COLO829 (cell line): ENCODE data around the gene HIVEP3.

ENCODE experiments used
- DNase-seq: peaks from one replicate; pipeline ENCODE4 v3.0.0; 2012; ENCODE audit warnings: low spot score

Gene HIVEP3

DNA sequence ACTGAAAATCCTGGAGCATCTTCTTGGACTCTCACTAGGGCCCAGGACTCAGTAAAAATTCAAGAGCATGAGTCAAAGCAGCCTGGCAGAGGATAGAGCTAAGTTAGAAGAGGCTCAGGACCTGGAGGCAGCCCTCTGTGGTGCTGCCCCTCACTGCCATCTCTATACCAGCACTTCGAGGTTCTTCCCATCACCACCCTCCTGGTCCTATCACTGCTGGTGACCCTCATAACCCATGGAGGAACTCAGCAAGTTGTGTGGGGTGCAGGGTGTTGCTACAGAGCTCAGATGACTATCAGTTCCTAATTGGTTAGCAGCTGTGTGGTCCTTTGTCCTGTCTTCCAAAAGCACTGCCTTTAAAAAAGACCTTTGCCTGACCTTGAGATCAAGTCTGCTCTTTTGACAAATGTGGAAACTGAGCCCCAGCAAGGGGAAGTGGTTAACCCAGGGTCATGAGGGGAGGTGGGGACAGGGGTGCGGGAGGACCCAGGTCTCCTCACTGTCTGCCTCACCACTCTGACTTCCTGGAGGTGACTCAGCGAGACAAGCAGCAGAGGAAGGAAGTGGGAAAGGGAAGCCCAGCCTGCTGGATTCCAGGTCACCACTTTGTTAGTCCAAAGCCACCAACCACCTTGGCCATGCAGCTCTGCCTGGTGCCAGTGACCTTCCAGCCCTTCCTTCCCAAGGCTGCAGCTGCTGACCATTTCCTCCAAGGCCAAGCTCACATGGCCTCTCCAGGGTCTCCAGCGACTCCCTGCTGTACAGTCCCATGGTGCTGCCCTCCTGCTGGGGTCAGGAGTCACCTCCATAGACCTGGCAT, 234.8 kb downstream of the HIVEP3 start:
- no peak for DNase-seq

DNA sequence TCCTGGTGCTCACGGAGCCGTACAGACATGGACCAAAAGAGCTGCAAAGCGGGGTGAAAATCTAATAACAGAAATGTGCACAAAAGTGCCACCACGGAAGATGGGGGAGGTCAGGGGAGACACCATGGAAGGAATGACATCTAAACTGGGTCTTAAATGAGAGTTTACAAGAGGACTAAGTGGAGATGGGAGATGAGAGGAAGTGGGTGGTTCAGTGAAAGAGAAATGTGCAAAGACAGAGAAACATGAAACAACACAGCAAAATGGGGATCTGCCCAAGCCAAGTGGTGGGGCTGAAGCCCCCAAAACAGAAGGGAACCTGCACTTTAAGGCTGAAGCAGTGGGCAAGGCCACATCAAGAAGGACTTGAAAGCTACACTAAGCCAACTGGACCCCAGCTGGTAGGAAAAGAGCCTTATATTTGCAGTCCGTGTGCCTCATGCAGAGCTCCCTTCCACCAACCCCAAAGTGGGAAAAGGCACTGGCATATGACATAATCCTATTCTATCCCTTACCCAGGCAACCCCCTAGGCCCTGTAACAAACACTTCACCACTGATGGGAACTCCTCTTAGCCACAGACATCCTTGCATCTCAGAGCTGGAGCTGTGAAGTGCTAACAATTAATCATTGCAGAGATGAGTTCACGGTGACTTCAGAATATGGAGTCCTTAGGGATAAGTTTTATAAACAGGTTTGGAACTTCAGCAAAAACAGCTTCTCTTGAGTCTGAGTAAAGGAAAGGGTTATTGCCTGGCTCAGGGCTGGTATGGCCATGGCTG, 235.7 kb downstream of the HIVEP3 start:
- DNase-seq, result no peak

DNA sequence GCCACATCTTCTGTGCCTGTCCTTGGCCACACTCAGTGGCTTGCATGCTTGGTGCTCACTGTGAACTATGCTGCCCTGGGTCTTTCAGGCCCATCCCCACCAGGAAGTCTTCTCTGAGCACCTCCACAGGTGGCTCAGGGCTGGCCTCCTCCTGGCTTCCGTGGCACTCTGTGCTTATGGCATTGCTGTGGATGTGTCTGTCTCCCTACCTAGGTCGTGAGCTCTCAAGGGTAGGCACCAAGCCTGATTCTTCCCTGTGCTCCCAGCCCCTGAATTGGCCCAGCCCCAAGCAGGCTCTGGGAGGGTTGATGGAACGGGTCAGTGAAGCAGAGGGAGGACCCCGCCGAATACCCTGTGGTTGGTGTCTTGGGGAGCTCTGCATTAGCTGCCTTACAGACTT, 236.6 kb downstream of the HIVEP3 start:
- no peak for DNase-seq

DNA sequence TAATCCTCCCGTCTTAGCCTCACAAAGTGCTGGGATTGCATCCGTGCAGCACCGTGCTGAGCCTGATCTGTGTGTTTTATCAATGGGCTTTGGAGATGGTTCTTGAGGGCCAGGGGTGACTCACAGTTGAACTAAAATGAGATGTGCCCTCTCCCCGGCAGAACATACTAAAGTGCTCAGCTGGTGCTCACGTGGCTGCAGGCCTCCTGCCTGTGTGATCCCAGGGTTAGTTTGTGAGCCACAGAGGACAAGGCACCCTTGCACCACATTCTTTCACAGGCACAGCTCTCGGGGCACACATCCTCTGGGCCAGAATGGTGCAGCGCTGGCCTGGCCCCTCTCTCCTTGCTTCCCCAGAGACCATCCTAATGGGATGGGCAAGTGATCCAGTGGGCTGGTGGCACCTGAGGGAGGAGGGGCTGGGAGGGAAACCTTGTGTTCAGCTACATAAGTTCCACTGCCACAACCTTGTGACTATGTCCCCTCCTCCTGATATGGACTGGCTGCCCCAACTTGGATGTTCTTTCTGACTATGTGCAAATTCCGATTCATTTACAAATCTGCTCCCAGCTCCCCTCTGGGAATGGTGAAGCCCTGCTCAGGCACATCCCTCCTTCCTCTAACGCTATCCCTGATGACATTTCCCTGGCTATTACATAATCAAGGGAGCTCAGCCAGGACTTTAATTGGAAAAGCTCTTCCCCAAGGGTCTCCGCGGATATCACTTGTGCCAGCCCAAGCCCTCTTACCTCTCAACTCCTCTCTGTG, 237.2 kb downstream of the HIVEP3 start:
- no peak for DNase-seq

DNA sequence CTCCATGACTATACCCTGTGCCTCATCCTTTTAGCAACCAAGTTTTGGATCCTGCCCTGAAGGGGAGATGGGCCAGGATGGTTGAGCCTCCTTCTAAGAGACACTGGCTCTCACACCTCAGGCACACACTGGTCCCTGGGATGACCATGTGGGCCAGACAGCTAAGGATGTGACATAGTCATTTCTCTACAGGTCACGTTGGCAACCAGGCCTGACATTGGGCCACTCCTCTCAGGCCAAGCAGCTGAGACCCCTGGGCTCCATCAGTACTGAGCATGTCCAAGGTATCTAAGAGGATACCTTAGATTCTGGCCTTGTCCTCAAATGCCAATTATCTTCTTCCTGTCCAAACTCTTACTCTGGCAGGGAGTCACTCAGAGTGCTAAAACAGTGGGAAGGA, 238.7 kb downstream of the HIVEP3 start:
- DNase-seq, result no peak

DNA sequence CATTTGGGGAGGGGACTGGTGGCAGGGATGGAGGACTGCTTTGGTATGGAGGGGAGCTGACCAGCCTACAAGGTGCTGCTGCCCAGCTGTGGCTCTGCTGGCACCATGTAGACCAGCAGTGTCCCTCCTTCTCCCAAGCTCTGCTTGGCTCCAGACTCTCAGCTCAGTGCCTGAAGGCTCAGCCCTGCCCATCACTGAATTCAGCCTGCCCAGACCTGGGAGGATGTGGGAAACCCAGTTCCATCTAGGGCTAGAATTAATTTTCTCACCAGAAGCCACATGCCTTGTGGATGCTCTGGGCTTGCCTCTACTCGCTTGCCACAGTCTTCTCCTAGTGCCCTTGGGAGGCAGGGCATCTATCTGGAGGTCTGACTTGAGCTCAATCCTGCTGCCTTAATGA, 239.2 kb downstream of the HIVEP3 start:
- DNase-seq, result no peak

DNA sequence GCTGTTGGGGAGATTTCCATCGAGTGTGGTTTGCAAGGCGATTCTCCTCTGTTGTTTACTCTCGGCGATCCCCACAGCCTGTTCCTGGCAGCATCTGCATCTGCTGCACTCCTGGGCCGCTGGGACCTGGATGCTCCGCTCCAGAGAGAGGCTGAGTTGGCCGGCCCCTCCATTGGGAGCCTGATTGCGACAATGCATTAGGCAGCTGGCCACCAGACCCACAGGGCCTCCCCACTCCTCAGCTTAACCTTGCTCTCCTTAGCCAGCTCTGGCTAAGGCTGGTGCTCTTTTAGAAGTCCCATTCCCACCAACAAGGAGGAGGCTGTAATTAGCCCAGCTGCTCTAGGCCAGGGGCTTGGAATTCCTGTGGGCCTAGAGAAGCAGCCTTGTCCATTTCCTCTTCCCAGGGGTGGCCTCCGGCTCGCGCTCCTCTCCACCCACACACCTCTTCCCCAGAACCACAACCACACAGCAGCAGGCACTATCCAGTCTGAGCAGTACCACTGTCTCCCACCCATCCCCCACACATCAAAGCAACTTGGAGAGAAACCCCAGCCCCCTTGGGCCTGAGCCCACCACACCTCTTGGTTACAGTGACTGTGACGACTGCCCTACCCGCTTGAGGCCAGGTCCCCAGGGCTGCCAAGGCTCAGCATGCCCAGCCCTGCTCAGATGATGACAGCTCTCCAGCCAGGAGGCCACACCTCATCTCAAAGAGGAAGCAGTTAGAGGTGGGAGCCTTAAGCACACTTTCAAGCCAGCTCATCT, 240.4 kb downstream of the HIVEP3 start:
- DNase-seq, result no peak

DNA sequence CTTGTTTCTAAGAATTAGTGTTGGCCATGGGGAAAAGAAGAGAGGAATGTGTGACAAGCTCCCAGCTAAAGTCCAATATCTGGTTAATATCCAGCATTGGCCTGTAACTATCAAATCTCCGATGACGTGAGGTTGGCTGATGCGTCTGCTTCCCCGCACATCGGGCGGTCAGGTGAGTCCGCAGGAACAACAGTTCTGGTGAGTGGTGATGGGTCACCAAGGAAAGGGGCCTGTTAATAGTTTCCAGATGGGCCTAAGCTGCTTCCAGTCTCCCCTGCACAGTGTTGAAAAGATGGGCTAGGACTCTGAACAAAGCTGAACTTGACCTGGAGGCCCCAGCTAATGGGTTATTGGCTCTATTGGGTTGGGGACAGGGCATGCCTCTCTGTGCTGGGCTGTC, 241.1 kb downstream of the HIVEP3 start:
- DNase-seq, result no peak

DNA sequence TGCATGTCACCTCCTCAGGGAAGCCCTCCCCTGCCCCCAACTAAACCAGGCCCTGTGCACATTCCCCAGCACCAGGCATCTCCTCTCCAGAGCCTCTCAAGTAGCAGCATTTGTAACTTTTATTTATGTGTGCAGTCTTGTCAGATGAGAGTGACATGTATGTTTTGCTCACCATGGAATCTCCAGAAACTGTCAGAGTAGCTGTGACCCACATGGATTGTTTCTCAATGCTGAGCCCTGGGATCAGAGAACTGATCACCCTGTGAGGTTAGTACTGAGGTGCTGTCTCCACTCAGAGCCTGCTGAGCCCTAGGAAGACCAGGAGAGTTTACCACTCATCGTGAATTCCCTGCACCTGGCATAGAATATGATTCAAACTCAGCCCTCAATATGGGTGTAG, 243.3 kb downstream of the HIVEP3 start:
- DNase-seq, result no peak

DNA sequence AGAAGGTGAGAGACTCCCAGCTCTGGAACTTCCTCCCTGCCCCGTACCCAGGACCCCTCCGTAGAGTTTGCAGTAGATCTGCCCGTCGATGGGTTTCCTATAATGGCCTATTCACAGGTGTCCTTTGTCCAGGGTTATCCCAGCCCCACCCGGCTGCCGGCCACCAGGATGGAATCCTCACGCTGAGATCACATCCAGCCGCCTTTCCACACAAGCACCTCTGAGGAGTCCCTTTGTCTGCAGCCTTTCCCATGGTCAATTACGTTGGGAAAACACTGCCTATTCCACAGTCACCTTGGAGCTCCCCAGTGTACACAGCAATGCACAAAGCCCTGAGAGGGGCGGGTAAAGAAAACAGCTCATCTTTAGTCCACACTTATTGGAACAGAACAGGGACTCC, 244.2 kb downstream of the HIVEP3 start:
- no peak for DNase-seq

DNA sequence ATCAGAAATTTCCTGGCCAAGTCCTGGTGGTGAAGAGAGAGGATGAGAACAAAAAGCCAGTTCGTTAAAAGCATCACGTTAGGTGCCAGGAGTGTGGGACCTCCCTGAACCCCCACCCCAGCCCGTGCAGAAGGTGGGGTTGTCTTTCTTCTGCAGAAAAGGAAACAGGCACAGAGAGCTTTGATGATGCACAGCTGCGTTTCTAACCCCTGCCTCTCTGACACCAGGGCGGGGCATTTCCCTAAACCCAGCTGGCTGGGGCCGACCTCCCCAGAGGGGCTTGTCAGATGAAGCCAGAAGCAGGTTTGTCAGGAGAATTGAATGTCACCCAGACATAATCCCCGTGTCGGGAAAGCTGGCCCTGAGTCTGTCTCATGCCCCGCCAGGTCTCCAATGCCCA, 244.9 kb downstream of the HIVEP3 start:
- no peak for DNase-seq

DNA sequence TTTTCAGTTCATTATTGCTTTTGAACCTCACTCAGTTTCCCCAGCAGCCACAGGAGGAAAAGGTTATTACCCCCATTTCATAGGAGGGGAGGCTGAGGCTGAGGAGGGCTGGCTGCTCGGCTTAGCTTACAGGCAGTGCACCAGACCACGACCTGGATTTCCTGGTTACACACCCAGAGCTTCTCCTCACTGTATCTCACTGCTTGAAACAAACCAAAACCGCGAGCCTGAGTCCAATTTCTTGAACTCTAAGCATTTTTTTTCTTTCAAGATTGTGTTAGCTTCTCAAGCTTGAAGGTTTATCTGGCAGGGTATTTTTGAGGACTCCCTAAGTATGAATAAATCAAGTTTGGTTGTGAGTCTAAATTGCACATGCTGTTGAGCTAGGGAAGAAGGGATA, 245.3 kb downstream of the HIVEP3 start:
- DNase-seq, result no peak

DNA sequence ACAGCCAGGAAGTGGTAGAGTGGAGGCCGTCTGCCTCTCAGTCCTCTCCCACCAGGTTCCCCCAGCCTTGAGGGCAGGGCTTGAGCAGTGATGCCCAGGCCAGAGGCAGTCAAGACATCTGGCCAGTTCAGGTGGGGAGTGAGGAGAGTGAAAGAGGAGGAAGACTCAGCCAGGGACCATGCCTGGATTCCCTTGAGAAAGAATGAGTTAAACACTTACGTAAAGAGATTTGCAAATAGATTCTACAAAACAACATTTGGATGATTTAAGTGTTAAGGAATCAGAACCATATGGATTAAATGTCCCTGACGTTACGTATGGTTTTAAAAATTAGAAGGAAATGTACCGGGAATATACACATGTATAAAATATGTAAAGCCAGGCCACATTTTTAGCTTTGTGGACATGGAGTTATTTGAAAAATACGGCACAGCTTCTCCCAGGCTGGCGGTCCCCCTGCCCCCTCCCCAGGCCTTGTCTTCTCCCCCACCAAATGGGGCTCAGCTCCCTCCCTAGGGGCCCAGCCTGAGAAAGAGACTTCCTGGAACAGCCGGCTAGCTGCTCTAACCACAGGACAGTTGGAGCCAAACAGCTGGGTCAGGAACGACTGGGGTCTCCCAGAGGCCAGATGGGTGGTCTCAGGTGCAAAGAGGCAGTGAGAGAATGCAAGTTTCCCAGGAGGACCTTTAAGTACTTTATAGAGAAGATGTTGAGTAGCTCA, 245.9 kb downstream of the HIVEP3 start:
- no peak for DNase-seq

DNA sequence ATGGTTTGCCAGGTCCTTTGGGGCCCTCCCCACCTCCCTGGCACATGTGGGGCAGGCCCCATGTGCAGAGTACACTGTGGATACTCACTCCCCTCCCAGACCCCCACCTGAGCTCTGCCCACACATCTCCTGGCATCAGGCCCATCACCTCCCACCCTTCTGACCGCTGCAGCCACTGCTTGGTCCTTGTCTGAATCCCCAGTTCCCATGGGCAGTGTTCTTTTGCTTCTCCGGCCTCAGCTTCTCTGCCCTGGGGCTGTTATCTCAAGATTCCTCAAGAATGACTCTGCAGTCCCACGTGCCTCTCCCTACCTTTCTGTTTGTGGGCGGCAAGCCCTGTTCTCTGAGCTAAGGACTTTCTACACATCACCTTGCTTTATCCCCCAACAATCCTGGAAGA, 246.5 kb downstream of the HIVEP3 start:
- peak; percentile 70 for DNase-seq

DNA sequence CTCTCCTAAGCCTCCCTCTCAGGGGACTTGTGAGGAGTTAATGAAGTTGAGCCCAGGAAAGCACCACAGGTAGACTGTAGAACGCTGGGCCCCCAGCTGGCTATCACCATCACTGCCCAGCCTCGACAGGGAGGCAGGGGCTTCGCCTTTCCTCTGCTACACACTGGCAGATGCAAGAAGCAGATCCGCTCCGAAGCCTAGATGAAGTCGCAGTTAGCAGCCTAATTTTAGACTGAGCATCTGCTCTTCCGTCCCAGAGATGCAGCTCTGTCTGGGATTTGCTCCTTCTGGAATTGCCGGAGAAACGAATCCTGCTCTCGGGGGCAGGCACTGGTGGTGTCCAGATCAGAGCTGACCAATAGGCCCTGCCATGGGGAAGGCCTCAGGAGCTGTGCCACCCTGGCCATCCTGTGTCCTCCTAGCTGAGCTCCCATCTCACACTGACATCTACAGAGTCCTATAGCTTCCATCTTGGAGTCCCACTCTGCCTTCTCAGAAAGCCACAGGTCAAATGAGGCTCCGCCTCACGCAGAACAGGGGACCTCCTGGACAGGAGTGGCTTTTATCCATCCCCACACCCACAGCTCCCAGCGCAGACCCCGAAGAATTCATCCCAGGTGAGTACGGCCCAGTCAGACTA, 247.5 kb downstream of the HIVEP3 start:
- no peak for DNase-seq

DNA sequence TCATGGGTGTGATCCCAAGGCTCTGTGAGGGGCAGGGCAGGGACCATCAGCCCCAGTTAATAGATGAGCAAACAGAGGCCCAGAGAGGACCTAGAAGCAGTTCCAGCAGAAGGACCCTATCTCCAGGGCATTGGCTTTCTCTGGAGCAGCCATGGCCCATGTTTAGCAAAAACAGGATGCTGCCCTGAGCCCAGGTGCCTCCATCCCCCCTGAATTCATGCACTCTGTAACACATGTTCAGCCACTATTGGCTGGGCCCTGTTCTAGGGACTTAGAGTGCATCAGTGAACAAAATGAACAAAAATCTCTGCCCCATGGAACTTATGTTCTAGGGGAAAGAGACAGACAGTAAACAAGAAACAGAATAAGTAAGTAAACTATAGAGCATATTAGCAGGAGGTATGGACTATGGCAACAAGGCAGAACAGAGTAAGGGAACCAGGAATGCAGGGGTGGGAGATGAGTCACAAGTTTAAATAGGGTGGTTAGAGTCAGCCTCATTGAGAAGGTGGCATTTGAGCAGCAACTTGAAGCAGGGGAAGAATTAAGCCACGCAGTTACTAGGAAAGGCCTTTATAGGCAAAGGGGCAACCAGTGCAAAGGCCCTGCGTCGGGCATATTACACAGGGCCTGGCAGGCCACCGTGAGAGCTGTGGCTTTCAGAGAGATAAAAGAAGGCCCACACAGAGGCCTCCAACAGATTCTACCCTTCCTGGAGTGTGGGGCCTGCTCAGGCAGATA, 248.3 kb downstream of the HIVEP3 start:
- no peak for DNase-seq

DNA sequence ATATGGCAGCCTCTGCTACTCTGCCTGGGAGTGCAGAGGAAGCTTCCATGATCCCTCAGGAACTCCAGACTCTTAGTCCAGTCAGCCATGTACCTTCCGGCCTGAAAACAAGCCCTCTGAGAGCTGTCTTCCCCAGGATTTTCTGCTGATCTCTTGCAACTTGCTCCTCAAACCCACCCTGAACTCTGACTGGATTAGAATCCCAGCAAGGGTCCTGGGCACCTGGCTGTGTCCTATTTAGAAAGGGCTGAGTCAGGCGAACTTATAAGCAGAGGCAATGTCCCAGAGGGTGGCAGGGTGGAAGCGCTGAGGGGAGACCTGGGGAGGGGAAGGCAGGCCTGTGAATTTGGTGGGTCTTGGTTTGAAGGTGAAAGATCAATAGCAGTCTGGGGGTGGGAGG, 249.8 kb downstream of the HIVEP3 start:
- no peak for DNase-seq

DNA sequence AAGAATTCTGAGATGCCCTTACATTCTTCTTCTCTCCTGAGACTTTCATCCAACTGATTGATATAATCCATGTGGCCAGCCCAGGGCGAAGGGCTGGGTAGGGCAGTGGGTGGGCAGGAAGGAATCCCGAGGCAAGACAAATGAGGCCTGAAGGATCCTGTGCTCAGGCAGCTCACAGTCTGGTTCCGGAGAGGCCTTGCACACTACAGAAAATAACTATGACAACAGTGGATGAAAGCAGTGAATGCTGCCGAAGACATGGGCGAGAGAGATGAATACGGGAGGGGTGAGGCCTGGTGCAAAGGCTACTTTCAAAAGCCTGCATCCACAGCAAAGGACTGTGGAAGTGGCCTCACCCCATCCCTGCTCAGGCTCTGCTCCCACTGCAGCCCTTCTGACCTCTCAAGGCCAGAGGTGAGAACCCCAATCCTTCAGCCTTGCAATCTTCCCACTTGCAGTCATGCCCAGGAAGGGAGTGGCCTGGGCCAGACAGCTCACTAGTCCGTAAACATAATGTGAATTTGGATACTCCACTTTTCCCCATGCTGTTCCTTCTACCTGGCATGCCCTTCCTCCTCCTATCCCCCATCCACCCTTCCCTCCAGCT, 250.6 kb downstream of the HIVEP3 start:
- DNase-seq, result no peak

DNA sequence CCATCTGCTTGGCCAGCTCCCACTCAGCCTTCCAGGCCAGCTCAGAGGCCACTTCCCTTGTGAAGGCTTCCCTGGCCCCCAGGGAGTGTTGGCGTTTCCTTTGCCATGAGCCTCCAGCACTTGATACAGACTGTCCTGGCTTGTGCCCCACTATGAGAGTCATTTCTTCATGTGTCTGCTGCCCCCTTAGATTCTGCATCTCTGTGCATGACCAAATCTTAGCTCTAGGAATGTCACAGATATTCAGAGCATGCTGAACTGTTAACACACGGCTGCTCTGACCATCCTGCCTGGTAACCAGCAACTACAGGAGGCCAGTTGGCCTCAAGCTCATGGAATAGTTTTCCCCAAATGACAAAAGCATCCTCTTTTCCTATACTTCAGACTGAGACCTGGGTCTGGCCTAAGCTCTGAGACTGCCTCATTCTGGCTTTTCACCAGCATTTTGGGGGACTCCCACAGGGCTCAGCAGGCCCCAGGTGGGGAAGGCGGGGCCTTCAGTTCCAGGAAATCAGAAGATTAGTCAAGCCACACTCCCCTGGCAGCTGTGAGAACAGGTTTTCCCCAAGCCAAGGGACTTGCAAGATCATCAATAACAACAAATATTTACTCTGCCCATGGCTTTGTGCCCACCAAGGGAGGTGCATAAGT, 251.6 kb downstream of the HIVEP3 start:
- DNase-seq, result no peak
